HG02610 (cell line): Measurements from ENCODE around the gene WDTC1.

Source experiments
- ATAC-seq: cut with Tn5 transposase; IDR thresholded peaks from one replicate; pipeline ENCODE4 v1.9.1; 2021; ENCODE audit warnings: mild to moderate bottlenecking, moderate library complexity; ENCODE audit not compliant: unreplicated experiment

The WDTC1 gene

GRCh38 chr1:27351541-27352107 lies 117.2 kb downstream of the WDTC1 start:
- ATAC-seq = no peak

DNA sequence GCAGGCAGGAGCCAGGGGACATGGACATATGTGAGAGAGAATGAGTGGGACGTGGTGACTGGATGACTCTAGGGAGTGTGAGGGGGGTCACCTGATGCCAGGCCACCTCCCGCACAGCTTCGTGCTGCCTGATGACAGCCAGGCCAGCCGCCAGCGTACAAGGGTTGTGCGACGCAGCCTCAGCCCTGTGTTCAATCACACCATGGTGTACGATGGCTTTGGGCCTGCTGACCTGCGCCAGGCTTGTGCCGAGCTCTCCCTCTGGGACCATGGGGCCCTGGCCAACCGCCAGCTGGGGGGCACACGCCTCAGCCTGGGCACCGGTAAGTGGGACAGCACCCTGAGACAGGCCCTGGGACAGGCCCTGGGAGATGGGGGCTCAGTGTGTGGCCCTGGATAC lies 118.7 kb downstream of the WDTC1 start:
- no peak for ATAC-seq

GRCh38 chr1:27353629-27354028 lies 119.2 kb downstream of the WDTC1 start:
- ATAC-seq = no peak

DNA sequence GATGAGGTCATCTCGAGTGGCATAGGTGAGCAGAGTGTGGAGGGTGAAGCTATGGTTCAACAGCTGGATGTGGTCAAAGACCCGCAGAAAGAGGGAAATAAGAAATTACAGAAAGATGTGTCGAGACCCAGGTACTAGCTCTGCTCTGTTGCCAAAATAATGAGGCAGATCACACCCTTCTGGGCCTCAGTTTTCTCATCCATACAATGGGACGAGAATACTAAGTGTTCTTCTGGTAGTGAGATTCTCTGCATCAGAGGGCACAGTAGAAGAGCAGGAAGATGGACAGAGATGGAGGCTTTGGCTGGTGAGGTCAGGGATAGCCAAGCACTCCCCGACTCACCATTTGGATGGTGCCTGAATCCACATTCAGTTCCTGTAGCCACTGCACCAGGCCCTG lies 121.3 kb downstream of the WDTC1 start:
- no peak for ATAC-seq

DNA sequence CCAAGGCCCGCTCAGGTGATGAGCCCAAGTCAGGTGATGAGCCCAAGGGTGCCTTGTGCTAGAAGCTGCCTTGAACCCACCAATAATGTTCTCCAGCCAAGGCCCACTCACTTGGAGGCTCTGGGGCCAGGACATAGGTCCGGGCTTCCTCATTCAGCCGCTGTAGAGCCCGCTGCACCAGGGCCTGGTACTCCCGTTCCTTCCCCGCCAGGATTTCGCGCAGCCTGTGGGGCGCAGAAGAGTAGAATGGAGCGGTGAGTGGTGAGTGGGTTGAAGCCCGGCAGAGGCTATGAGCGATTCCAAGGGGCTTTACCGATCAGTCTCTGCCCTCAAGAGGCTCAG lies 121.8 kb downstream of the WDTC1 start:
- no peak for ATAC-seq

DNA sequence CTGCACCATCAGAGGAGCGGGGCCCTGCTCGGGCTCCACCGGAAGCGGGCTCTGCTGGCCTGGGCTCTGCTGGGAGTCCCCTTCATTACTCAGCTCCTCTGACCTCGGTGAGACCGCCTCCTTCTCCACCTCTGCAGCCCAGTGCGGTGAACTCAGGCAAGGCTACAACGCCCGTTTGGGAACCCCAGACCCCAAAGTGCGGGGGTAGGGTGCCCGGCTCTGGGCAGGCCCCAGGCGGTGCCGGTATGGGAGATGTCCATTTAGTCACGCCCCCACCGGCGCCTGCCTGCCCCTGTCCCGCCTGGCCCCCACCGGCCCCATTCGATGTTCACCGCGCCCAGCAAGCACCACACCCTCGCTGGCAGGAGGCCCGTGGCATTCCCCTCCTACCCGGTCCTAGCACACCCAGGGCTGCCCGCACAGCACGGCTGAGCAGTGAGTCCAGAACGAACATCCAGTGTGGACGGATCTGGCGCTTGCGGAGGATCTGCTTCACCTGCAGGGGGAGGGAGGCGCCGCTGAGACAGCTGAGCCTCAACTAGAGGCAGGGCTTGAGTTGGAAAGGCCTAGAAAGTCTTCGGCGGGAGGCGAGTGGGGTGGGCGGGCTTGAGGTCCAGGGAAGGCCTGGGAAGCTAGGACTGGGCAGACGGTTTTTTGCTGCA lies 122.3 kb downstream of the WDTC1 start:
- ATAC-seq = no peak

- ATAC-seq = no peak
Measured at GRCh38 chr1:27357281-27358037, 123.0 kb downstream of the WDTC1 start.
